Fibroblast of skin of scalp (primary cell): ENCODE measurements around the gene MAML3.
A peak's percentile ranks its signal among the peaks of the same experiment; 100 is the strongest.

ENCODE experiments used
- DNase-seq: peaks from one replicate; pipeline ENCODE4 v3.0.0-alpha.2; 2013

Gene MAML3

DNA sequence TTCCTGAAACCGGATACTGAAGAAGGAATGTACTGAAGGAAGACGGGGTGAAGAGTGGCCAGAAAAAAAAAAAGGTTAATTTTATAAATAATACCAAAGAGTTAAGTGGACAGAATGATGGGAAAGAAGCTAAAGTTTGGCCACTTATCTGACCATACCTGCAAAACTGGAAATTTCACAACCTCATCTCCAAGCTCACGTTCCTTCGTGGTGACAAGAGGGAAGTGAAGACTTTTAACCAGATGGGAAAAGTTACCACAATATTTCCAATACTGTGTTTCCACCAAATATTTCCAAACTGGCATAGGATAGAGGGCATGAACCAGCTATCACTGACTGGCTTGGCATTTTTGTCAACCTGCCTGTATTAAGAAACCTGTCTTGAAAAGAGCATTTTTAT, 56.4 kb downstream of the MAML3 start:
- DNase-seq: no peak

DNA sequence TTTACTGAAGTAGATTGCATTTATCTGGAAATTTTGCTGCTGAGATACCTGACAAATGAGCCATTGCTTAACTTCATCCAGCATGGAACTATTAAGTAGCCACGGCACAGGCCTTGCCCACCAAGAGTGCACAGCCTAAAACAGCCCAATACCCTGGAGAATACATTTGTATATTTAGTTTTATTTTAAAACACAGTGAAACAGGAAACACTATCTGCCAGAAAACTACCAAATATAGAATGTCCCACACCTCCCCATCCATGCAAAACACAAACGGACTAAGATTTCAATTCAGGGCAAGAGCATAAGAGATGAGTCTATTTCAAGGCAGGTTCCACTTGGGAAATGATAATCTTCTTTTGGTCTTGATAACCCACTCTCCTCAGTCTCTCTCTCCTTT, 57.1 kb downstream of the MAML3 start:
- DNase-seq: no peak

DNA sequence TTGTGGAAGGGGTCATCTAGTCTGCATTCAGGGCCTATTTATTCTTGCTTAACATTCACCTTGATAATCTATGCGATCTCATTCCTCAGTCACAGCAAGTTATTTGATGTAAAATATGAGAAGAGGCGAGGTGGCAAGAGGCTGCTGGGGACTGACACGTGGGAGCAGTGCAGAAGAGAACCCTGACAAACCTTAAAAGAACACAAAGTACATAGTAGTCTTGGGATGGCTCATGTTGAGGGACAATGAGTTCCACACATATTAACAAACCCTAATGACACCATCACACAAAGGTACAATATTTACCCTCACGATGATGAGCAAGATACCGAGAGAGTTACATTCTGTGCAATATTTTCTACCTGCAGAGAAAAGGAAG, 57.5 kb downstream of the MAML3 start:
- no peak for DNase-seq

DNA sequence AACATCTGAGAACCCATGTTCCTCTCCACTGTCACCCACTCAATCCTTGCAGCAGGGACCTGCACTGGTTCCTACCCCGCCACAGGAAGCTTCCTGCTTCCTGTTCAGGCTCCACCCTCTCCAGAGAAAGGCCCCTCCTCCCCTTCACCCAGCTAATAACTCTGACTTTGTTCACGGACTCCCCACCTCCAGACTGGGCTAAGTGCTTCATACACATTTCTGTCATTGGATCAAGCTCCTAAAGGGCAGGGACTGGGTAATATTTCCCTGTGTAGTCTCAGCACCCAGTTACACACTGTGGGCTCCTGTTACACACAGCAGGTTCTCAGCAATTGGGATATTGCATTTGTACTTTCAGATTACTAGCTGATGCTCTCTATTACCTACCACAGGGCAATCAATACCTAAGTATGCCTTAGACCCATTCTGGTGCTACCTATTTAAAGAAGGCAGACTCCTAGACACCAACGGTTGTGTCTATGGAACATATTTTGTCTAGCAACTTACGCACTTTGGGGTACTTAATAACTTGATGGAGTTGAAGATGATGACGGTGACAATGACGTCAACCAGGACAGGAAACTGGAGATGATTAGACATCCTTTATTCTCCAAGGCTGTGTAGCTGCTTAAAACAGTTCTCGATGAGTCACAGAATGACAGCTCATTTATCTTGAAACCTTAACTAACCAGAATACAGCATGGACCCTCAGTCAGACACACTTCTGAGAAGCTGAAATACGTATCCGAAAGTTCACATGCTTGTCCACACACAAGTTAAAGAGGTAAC, 58.1 kb downstream of the MAML3 start:
- DNase-seq: peak; percentile 85

GRCh38 chr4:140094438-140095420, 59.3 kb downstream of the MAML3 start:
- no peak for DNase-seq

DNA sequence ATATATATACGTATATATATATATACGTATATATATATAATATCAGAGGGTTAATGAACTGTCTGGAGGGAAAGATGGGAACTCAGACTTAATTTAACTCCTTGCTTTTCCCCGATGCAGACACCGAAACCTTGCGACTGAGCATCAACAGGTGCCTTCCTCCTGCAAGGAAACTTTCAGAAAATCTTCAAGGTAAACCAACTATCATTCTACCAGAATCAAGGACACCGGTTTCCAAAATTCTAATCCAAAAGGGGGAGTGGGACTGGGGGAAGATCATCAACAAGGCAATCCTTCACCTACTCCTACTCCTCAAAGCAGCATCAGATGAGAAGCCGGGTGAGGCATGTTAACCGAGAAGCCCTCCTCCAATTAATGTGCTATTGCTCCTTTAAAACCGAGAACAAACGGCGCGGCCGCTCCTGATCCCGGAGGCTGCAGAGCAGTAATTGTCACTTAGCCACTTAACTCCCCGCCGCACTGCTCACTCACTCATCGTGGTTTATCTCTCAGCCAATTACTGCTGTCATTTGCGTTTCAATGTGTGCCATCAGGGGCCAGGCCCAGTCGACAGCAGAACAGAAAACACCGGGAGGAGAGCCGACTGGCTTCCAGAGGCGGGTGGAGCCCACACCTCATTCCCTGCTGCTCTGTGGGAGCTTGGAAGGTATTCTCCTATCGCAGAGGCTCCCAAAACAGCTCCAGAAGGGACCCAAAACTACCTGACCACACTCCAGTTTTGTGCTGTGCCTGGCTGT, 61.7 kb downstream of the MAML3 start:
- no peak for DNase-seq

DNA sequence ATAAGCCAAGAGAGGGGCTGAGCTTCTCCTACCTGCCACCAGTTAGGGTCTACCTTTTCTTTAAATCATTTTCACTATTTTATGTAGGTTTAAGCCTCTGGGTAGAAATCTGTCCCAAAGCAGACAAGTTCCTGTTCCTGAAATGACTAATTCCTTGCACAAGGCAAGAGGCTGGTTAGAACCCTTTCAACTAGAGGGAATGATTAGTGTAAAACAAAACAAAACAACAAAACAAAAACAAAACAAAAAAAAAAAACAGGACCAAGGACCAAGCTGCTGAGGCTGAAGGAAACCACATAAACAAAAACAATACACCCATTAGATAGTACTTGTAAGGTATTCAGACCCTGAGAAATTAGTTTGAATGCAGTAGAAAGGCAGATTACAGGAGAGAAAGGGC, 62.7 kb downstream of the MAML3 start:
- DNase-seq: no peak

GRCh38 chr4:140090215-140090731, 63.7 kb downstream of the MAML3 start:
- DNase-seq: peak; percentile 41

DNA sequence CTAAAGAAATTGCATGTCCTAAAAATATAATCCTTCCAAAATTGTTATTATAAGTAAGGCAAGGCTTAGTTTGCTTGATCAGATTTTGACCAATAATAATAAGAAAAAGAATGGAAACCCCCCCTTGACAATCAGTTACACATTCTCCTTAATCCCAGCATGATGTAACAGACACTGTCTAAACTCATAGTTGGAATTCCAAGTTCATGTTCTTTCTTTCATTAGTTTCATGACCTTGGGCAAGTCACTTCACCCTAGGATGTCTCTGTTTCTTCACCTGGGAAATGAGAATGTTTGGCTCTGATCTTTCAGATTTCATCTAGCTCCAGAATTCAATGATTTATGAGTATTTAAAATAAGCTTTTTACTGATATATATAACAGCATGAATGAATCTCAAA, 64.8 kb downstream of the MAML3 start:
- no peak for DNase-seq

DNA sequence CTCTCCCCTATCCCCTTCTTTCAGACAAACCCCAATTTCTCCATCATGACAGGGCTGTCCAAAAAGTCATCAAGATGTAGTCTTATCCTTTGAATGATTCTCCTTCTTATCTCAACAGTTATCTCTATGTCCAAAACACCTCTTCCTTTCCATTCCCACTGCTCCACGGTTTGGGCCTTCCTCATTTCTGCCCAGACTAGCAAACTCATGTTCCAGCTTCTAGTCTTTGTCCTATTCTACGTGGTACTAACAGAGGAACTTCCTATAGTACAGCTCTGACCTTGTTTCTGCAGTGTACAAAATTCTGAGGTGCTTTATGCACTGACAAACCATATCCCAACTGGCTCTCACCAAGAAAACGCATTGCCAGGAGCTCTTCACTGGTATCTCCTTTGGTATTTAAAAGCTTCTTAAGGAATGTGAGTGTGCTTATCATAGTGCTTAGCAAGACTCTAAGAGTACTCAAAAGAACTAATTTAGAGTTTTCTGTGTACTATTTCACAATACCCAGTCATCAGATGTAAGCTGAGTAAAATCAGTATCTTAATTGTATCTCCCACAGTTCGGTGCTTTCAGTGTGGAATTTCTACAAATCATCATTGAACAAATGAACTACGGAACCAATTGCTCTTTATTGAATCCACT, 65.5 kb downstream of the MAML3 start:
- DNase-seq: no peak

GRCh38 chr4:140085881-140086280, 68.1 kb downstream of the MAML3 start:
- DNase-seq: no peak

DNA sequence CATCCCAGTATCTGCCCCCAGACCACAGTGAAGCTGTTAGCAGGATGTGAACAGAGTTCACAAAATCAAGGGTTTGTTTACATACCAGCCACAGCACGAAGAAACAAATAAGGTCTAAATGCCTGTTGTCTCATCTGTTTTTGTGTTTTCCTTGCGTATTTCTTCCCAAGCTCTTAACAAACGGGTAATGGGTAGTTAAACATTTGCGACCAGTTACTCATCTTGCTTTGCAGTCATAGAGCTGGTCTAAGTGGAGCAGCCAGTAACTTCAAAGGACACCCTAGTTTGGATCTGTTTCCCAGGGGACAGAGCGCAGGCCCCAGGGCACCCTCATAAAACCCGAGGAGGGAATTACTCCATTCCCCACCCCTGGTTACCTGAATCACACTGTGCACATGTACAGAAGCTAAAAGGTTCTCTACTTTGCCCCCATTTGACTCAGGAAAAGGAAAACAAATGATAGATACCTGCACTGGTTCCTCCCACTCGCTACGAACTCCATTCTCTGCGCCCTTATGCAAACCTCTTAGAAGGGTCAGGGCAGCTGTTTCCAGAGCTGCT, 68.8 kb downstream of the MAML3 start:
- DNase-seq: no peak

- no peak for DNase-seq
These were observed 69.6 kb downstream of the MAML3 start for GRCh38 chr4:140084385-140084784.

DNA sequence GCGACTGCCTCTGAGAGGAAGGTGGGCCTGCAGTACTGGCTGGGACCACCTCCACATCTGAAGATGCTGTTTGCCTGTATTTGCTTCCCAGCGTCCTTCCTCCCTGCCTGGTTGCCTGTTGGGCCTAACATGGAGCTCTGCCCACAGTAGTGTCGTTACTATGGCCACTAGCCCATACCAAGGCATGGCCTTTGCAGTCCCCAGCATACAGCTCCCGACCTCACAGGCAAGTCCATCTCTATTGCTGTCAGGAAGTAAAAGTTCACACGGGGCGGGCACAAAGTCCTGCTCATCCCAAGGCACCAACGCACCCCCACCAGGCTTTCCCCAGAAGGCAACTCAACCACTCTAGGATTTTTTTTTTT, 71.6 kb downstream of the MAML3 start:
- DNase-seq: no peak

DNA sequence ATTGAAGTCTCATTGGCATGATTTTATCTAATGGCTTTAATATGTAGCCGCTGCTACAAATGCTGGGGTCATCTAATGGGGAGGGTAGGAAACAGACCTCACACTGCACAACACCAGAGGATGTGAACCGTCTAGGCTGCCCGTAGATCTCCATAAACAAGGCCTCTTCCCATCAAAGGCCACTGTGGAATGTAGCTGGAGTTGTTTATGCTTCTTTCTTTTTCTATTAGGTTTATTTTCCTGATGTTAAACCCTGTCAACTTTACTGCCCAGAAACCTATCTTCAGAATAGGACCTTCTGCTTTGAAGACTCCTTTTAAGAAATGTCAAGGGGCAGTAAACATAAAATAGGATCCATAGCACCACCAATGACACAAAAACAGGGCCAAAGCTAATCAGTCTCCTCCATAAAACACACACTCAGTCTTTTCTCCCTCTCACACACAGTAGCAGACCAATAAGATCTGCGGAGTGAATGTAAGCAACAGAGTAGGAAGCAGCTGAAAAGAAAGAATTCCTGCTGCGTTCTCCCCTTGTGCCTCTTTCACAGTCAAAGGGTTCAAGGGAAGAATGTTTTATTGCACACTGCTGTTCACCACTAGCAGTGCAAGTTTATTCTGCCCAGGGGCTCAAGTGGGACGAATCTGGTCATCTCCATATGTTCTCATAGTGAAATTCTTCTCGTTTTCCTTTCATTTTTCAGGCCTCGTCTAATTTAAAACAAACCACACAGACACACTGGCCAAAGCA, 72.2 kb downstream of the MAML3 start:
- DNase-seq: no peak

DNA sequence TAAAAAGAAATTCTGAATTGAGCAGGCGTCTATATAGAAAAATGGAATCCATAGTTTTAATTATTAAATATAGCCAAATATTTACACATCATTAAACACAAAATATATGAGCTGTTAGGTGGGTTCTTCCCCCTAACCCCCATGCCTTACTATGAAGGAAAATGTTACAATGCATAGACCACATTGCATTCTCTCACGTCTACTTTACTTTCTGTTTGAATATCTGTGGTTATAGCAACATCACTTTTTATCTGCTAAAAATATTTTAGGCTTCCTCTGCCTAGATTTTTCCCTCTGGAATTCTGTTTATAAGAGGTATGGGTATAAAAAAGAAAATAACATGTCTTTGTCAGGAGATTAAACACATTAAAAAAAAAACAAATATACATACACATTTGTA, 73.1 kb downstream of the MAML3 start:
- DNase-seq: peak; percentile 40

DNA sequence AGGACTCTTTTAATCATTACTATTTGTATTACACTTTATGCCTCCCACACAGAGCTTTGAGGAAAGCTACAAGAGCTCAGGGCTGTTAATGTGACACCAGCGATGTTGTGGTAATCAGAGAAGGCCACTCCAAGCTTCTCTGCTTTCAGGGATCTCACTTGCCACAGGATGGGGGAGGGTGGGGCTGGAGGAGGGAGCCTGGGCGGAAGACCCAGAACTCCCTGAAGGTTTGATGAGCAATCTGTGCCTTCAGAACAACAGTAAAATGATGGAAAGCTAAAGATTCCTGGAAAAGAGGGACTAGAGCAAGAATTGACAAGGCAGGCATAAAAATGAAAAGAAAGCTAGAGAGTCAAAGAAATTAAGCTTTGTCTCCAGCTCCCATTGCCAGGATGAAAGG, 75.6 kb downstream of the MAML3 start:
- peak; percentile 64 for DNase-seq

- no peak for DNase-seq
These were observed 77.7 kb downstream of the MAML3 start for GRCh38 chr4:140076307-140076706.

- peak; percentile 97 for DNase-seq
These were observed 82.2 kb downstream of the MAML3 start for GRCh38 chr4:140071806-140072205.

DNA sequence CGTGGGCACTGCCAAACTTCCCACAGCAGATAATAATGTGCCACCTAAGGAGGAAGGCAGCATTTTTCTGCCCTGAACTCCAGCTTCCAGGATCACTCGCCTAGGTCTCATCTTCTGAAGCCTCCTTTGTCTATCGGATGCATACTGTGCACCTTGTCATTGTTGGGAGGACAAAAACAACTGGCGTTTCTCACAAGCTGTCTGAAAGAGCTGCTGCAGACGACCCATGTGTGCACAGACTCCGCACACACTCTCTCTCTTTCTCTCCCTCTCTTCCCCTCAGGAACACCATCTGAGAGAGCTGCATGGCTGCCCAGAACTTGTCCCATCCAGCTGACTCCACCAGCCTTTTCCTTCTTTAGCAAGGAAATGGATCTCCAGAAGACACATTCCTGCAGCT, 83.0 kb downstream of the MAML3 start:
- DNase-seq: no peak

DNA sequence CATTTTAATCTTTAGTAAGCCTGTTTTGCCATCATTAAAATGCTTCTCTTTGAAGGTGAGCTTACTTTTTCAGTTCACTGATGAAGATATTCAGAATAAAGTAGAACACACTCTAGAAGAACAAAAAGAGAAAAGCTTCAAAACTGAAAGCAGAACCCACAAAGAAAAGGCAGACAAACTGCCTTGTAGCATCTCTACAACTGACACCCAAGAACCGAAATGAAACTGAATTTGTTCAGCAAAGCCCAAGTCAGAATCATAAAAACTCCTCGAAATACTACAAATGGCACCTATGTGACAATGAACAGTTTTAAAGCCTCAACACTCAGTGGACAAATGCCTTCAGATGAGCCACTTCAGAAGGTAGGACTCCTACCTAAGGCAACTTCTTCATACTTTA, 83.6 kb downstream of the MAML3 start:
- DNase-seq: no peak
